GM06990 (cell line): ENCODE results near the gene PROCA1.
"Not testable (repeated sequence)": the region's sequence is repeated elsewhere in the genome, so short reads cannot be mapped to it uniquely, and the experiment has no call there.

Source experiments
- DNase-seq: peaks from one replicate; pipeline ENCODE4 v3.0.0-alpha.2; 2011; ENCODE audit not compliant: insufficient read length; ENCODE audit errors: extremely low read depth
- H3K27me3 ChIP-seq: replicated peaks from 2 replicates; pipeline ENCODE4 v1.6.0; 2011; ENCODE audit warnings: low read length; ENCODE audit not compliant: control insufficient read depth, insufficient read depth
- H3K36me3 ChIP-seq: 2 replicates; pipeline ENCODE4 v1.5.1; 2011; ENCODE audit warnings: low read length; ENCODE audit not compliant: control insufficient read depth, insufficient read depth
- H3K4me3 ChIP-seq: replicated peaks from 2 replicates; pipeline ENCODE4 v1.5.1; 2011; ENCODE audit warnings: low read depth, mild to moderate bottlenecking, control low read depth, low read length
- TF ChIP-seq, protein P1 (sequence below): IDR thresholded peaks from 2 replicates; pipeline ENCODE4 v1.5.1; 2011; ENCODE audit warnings: low read length, control low read depth, mild to moderate bottlenecking, inconsistent platforms; ENCODE audit not compliant: insufficient read depth, poor library complexity, severe bottlenecking

The PROCA1 gene

DNA sequence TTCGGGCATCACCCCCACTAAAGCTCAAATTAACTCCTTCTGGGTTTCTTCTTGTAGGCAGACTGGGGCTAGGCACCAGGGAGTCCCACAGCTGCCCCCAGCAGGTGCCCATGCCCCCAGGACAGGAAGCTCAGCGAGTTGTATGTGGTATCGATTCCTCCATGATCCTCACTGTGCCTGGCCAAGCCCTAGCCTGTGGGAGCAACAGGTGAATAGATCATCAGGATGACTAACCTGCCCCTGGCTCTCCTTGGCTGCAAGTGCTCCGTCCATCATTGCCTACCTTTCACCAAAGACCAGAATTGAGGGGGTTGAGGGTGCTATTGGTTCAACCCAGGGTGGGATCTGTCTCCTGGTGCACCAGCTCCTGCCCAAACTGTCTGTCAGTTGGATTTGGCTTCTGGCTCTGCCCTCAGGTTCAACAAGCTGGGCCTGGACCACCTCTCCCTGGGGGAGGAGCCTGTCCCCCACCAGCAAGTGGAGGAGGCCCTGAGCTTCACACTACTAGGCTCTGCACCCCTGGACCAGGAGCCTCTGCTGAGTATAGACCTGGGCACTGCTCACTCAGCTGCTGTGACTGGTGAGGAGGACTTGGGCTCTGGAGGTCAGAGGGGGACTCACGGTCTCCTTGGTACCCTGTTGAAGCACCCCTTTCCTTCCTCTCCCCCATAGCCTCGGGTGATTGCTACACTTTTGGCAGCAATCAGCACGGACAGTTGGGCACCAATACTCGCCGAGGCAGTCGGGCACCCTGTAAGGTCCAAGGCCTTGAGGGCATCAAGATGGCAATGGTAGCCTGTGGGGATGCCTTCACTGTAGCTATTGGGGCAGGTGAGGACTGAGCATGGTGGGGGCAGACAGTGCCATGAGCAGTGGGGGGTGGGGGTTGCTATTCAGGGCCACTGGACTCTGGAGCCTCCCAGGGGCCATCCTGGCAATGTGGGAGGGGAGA, 29.0 kb upstream of the PROCA1 start:
- no peaks in the 10 kb centered on the region for H3K27me3 ChIP-seq
- DNase-seq = no peak
- TF ChIP-seq, protein P1, sequence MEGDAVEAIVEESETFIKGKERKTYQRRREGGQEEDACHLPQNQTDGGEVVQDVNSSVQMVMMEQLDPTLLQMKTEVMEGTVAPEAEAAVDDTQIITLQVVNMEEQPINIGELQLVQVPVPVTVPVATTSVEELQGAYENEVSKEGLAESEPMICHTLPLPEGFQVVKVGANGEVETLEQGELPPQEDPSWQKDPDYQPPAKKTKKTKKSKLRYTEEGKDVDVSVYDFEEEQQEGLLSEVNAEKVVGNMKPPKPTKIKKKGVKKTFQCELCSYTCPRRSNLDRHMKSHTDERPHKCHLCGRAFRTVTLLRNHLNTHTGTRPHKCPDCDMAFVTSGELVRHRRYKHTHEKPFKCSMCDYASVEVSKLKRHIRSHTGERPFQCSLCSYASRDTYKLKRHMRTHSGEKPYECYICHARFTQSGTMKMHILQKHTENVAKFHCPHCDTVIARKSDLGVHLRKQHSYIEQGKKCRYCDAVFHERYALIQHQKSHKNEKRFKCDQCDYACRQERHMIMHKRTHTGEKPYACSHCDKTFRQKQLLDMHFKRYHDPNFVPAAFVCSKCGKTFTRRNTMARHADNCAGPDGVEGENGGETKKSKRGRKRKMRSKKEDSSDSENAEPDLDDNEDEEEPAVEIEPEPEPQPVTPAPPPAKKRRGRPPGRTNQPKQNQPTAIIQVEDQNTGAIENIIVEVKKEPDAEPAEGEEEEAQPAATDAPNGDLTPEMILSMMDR = no peak
- H3K36me3 ChIP-seq = peaks cover 3% of the 10 kb centered on the region
- no peak overlapping the region for H3K4me3 ChIP-seq

GRCh38 chr17:28738680-28739384, 27.1 kb upstream of the PROCA1 start:
- H3K36me3 ChIP-seq = peaks cover 2% of the 10 kb centered on the region
- TF ChIP-seq, protein P1 = no peak
- no peaks in the 10 kb centered on the region for H3K27me3 ChIP-seq
- peak; percentile 81 for DNase-seq
- H3K4me3 ChIP-seq = peak overlapping the region; percentile 35

DNA sequence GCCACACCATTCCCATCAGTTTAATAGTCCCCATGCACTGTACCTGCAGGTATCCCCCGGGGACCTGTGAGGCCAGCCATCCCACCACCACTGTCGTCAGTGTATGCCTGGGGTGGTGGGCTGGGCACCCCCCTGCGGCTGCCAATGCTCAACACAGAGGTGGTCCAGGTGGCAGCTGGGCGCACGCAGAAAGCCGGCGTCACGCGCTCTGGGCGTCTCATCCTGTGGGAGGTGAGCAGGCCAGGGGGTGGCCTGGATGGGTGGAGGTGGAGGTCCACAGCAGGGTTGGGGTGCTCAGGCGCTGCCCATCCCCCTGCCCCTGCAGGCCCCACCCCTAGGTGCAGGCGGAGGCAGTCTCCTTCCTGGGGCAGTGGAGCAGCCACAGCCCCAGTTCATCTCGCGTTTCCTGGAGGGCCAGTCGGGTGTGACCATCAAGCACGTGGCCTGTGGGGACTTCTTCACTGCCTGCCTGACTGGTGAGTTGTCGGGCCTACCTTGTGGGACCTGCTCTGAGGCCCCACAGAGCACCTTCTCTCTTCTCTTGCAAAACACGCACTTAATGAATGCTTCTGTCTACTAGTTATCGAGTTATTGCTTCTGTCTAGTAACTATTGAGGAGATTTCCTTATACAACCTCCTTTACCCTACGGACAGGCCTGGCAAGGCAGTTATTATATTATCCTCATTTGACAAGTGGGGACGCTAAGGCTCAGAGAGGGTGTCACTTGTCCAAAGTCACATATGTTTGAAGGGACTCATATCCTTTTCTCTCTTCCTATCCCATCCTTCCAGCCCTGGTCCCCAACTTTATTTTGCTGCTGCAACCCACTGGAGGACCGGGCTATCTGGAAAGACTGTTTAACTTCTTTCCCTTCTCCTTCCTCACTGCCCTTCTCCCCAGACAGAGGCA, 26.3 kb upstream of the PROCA1 start:
- H3K4me3 ChIP-seq = peak overlapping the region; percentile 45
- DNase-seq = peak; percentile 87
- H3K27me3 ChIP-seq = no peaks in the 10 kb centered on the region
- H3K36me3 ChIP-seq = peaks cover 2% of the 10 kb centered on the region
- TF ChIP-seq, protein P1 = no peak

- Histone ChIP-seq H3K36me3 (peaks cover 2% of the 10 kb centered on the region), H3K27me3 (no peaks in the 10 kb centered on the region), H3K4me3 (peak overlapping the region; percentile 45)
- TF ChIP-seq, protein P1 = no peak
- no peak for DNase-seq
Measured at GRCh38 chr17:28737316-28737715, 25.6 kb upstream of the PROCA1 start.

- H3K4me3 ChIP-seq, H3K27me3 ChIP-seq, DNase-seq, H3K36me3 ChIP-seq: not testable (repeated sequence)
Measured at GRCh38 chr17:28735913-28736769, 24.5 kb upstream of the PROCA1 start.
